ENCODE data around the gene KNSTRN. TPM values are rescaled to one million over a fixed set of nuclear protein-coding genes. Genes with fewer than 3 reads are reported as not detected.

KNSTRN gene
- total and polyA plus RNA-seq, 2 of the 13 experiments (the other 11 are each of a cell fraction or from before 2014, with no cell fraction given), result 20.3 to 62.3 TPM

- TF ChIP-seq HIC2 (CRISPR knock-in tag; IDR thresholded peaks at IDR 0.05; ENCODE audit: low read depth) (no peak), ZNF563 (CRISPR knock-in tag; IDR thresholded peaks at IDR 0.05) (0 out of 2 replicates have a peak, but pooled peaks have one; percentile 49), FOXC1 (CRISPR knock-in tag; IDR thresholded peaks at IDR 0.05; ENCODE audit: borderline replicate concordance) (0 out of 2 replicates have a peak, but pooled peaks have one; percentile 33), ZNF709 (CRISPR knock-in tag; IDR thresholded peaks at IDR 0.05) (0 out of 2 replicates have a peak, but pooled peaks have one; percentile 30), HES4 (CRISPR knock-in tag; IDR thresholded peaks at IDR 0.05; ENCODE audit: borderline replicate concordance) (no peak), ZNF274 (CRISPR knock-in tag; IDR thresholded peaks at IDR 0.05) (peak; percentile 71; the same call in 1 of the 2 replicates), ARNTL (CRISPR knock-in tag; IDR thresholded peaks at IDR 0.05) (0 out of 2 replicates have a peak, but pooled peaks have one; percentile 47), ZNF543 (CRISPR knock-in tag; IDR thresholded peaks at IDR 0.05) (no peak), ZNF441 (CRISPR knock-in tag; IDR thresholded peaks at IDR 0.05; ENCODE audit: borderline replicate concordance) (no peak), ZNF230 (CRISPR knock-in tag; IDR thresholded peaks at IDR 0.05) (no peak), AHR (CRISPR knock-in tag; IDR thresholded peaks at IDR 0.05) (0 out of 2 replicates have a peak, but pooled peaks have one; percentile 9), SMAD3 (CRISPR knock-in tag; IDR thresholded peaks at IDR 0.05) (no peak)
- TF ChIP-seq, protein P1, sequence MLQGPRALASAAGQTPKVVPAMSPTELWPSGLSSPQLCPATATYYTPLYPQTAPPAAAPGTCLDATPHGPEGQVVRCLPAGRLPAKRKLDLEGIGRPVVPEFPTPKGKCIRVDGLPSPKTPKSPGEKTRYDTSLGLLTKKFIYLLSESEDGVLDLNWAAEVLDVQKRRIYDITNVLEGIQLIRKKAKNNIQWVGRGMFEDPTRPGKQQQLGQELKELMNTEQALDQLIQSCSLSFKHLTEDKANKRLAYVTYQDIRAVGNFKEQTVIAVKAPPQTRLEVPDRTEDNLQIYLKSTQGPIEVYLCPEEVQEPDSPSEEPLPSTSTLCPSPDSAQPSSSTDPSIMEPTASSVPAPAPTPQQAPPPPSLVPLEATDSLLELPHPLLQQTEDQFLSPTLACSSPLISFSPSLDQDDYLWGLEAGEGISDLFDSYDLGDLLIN (CRISPR knock-in tag; IDR thresholded peaks at IDR 0.05; ENCODE audit: borderline replicate concordance), result no peak
- TF ChIP-seq, protein P2, sequence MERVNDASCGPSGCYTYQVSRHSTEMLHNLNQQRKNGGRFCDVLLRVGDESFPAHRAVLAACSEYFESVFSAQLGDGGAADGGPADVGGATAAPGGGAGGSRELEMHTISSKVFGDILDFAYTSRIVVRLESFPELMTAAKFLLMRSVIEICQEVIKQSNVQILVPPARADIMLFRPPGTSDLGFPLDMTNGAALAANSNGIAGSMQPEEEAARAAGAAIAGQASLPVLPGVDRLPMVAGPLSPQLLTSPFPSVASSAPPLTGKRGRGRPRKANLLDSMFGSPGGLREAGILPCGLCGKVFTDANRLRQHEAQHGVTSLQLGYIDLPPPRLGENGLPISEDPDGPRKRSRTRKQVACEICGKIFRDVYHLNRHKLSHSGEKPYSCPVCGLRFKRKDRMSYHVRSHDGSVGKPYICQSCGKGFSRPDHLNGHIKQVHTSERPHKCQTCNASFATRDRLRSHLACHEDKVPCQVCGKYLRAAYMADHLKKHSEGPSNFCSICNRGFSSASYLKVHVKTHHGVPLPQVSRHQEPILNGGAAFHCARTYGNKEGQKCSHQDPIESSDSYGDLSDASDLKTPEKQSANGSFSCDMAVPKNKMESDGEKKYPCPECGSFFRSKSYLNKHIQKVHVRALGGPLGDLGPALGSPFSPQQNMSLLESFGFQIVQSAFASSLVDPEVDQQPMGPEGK (CRISPR knock-in tag; IDR thresholded peaks at IDR 0.05), result peak; percentile 34; the same call in 1 of the 2 replicates
- TF ChIP-seq, protein P3, sequence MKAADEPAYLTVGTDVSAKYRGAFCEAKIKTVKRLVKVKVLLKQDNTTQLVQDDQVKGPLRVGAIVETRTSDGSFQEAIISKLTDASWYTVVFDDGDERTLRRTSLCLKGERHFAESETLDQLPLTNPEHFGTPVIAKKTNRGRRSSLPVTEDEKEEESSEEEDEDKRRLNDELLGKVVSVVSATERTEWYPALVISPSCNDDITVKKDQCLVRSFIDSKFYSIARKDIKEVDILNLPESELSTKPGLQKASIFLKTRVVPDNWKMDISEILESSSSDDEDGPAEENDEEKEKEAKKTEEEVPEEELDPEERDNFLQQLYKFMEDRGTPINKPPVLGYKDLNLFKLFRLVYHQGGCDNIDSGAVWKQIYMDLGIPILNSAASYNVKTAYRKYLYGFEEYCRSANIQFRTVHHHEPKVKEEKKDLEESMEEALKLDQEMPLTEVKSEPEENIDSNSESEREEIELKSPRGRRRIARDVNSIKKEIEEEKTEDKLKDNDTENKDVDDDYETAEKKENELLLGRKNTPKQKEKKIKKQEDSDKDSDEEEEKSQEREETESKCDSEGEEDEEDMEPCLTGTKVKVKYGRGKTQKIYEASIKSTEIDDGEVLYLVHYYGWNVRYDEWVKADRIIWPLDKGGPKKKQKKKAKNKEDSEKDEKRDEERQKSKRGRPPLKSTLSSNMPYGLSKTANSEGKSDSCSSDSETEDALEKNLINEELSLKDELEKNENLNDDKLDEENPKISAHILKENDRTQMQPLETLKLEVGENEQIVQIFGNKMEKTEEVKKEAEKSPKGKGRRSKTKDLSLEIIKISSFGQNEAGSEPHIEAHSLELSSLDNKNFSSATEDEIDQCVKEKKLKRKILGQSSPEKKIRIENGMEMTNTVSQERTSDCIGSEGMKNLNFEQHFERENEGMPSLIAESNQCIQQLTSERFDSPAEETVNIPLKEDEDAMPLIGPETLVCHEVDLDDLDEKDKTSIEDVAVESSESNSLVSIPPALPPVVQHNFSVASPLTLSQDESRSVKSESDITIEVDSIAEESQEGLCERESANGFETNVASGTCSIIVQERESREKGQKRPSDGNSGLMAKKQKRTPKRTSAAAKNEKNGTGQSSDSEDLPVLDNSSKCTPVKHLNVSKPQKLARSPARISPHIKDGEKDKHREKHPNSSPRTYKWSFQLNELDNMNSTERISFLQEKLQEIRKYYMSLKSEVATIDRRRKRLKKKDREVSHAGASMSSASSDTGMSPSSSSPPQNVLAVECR (CRISPR knock-in tag; IDR thresholded peaks at IDR 0.05; ENCODE audit: borderline replicate concordance), result peak; percentile 15; the same call in 1 of the 2 replicates
- TF ChIP-seq, protein P4, sequence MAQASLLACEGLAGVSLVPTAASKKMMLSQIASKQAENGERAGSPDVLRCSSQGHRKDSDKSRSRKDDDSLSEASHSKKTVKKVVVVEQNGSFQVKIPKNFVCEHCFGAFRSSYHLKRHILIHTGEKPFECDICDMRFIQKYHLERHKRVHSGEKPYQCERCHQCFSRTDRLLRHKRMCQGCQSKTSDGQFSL (CRISPR knock-in tag; IDR thresholded peaks at IDR 0.05), result no peak
Observed at GRCh38 chr15:40439960-40440742, 57.6 kb downstream of the KNSTRN start (continued).
